Measurements from ENCODE around the gene COL9A1.

GRCh38 chr6:70180183-70180900 lies 122.5 kb downstream of the COL9A1 start:
- no peak for TF ChIP-seq POLR2A (IDR thresholded peaks at IDR 0.05)
- TF ChIP-seq CTCF (IDR thresholded peaks at IDR 0.05): no peak

Data from tibial nerve (tissue), 3 donors.